NAMALWA (cell line): ENCODE measurements around the gene RNF130.

ENCODE experiments used
- DNase-seq: peaks from one replicate; pipeline ENCODE4 v3.0.0-alpha.2; 2015; ENCODE audit warnings: low spot score

The RNF130 gene

DNA sequence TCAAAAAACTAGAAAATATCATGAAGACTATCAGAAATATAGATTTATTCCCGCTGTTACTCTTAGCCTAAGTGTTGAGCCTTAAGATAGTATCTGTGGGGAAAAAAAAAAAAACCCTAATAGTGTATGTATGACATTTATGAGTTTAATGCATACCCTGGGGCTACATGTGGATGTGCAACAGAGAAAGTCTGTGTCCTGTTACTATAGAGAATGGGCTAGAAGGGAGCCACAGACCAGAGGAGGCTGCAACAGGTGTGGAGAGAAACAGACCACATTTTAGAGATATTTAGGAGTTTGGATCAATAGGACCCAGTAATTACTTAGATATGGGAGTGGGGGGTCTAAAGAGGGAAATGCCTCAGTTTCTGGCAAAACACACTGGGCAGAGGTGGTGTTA, 15.4 kb downstream of the RNF130 start:
- no peak for DNase-seq

DNA sequence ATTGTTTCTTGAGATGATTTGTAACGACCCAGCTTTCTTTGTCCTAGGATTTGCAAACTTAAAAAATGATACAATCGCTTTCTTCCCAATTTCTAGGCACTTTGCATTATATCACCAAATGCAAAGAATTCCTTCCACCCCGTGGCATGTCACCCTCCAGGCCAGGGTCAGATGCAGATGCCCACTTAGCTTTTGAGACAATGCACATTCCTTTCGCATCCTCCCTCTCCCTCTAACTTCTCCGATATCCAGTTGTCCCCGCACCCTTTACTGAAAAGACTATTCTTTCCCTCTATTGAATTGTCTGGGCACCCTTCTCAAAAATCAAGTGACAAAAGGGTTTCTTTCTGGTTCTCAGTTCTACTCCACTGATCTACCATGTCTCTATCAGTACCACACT, 17.3 kb downstream of the RNF130 start:
- no peak for DNase-seq

- no peak for DNase-seq
These were observed 18.4 kb downstream of the RNF130 start for GRCh38 chr5:180053061-180053602.

DNA sequence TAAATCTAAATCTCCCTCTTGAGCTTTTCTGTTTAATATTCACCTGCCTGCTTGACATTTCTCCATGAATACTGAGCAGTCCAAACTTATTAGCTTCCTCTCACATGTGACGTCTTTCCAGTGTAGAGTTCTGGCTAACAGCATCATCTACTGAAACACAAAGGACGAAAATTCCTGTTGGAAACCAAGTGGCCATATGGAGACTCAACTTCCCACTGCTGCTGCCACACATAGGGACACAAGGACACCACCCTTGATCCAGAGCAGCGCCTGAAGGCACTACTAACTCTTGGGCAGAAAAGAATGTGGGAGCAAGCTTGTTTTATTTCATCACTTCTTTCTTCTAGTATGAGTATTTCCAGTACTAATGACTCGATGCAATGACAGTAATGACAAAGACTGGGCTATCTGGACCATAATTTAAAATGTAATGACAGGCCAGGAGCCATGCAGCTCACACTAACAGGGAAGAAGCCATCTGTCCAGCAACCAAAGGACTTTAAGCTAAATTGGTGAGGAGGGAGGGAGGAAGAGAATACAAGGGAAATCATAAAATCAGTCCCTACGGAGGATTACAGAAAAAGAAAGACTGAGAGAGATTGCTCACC, 19.2 kb downstream of the RNF130 start:
- DNase-seq, result no peak

GRCh38 chr5:180050121-180050940, 21.2 kb downstream of the RNF130 start:
- no peak for DNase-seq

DNA sequence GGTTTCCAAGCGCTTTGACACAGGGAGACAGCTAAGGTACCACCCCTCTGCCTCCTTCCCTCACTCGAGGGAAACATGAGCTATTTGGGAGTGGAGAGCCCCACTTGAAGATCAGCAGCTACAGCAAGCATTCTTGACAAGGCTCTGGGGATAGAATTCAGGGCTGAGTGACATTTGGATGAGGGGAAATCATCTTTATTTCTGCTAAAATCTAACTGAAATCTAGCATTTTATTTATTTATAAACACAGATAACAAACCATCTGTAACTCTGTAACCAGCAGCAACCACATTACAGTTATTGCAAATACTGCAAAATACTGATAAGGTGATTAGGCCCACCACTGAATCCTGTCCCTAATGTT, 22.4 kb downstream of the RNF130 start:
- DNase-seq, result no peak

- DNase-seq, result no peak
These were observed 23.9 kb downstream of the RNF130 start for GRCh38 chr5:180047667-180048066.

GRCh38 chr5:180046656-180047055, 24.9 kb downstream of the RNF130 start:
- no peak for DNase-seq

DNA sequence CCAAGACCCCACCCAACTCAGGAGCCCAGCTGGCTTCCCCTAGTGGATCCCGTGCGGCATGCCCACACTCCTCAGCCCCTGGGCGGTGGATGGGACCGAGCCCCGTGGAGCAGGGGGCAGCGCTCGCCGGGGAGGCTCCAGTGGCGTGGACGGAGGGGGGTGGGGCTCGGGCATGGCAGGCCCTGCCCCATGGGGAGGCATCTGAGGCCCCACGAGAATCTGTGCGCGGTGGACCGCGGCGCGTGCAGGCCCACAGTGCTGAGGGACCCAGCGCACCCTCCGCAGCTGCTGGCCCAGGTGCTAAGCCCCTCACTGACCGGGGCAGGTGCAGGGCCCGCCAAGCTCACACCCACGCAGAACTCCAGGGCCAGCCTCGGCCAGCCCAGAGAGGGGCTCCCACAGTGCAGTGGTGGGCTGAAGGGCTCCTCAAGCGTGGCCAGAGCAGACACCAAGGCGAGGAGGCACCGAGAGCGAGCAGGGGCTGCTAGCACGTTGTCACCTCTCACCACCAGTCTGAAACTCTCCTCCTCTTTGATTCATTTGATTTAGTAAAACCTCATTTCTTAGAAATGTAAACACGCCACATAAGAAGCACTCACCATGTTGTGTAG, 25.6 kb downstream of the RNF130 start:
- DNase-seq, result no peak

DNA sequence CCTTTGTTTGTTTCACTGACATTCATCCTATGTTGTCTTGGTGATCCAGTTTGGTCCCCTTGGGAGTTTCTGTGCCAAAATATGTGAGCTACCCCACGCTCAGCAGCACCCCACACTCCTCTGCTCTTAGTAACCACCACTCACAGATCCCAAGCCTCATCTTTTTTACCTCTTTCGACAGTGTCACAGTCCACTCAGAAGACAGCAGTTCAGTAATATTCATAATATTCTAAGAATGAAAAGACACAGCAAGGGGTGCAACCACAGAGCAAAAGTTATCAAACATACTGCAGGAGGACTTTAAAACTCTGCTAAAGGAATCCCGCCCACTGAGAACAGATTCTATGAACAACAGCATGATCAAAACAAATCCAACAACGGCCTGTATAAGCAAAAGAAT, 28.2 kb downstream of the RNF130 start:
- no peak for DNase-seq

DNA sequence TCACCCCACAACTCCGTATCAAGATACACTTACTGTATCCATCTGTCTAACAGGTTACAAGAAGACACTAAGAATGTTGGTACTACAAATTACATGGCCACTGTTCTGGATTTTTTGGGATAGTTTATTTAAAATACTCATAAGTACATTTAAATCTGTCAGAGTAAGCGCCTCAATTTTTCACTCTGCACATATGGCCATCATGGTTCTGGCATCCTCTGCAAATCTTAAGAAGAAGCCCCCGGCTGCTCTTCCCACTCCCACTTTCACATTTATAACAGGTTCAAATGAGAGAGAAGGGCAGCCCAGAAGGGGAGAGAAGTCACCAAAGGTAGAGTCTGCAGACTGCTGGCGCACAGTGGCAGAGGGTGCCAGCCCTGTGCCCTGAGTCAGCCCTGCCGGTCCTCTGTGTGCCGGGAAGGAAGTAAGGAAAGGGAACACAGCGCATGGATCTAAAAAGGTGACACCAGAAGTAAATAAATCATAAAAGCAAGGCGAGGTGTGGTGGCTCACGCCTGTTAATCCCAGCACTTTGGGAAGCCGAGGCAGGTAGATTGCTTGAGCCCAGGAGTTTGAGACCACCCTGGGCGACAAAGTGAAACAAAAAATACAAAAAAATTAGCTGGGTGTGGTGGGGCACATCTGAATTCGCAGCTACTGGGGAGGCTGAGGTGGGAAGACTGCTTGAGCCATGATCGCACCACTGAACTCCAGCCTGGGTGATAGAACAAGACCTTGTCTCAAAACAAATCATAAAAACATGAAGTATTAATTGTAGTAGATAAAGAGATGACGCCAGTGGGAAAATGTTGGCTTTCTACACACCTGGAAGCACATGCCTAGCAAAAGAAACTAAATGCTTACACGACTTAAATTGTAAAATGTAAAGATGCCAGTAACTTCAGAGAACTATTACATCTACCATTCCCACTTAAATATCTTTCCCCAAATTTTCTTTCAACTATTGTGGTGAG, 30.0 kb downstream of the RNF130 start:
- DNase-seq, result no peak

DNA sequence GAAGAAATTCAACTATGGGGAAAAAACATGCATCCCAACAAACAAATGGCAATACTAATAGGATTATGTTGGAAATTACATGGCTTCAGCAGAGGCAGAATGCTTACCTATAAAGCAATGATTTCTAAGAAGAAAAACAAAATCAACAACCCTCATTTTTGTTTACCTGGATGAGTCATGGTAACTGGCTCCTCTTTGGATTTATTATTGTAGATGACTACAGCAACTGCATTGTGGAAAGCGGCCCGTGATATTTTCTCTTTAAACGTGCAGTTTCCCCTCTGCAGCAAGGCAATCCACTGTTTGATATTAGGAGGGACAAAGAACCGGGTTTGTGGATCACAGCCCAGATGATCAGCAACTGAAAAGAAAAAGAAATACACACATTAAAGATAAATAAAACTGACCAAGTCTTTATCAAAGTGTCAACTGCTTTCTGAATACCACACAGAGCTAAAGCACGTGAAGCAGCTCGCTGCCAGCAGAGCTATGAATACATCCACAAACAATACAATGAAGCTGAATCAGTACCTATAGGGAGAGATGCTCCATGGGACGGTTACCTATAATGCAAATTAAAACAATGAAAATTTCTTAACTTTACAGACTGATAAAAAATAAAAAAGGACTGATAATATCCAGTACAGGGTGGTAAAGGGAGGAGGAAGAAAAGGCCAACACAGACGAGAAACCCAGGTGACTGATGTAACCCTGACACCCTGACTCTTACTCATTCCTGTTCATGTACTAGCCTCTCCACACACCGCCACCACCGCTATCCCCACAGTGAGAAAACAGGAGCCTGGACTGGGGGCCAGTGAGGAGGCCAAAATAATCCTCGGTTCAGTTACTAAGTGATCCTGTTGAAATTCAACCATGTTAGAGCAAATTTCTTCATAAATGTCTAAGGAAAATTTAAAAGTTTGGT, 31.0 kb downstream of the RNF130 start:
- no peak for DNase-seq

DNA sequence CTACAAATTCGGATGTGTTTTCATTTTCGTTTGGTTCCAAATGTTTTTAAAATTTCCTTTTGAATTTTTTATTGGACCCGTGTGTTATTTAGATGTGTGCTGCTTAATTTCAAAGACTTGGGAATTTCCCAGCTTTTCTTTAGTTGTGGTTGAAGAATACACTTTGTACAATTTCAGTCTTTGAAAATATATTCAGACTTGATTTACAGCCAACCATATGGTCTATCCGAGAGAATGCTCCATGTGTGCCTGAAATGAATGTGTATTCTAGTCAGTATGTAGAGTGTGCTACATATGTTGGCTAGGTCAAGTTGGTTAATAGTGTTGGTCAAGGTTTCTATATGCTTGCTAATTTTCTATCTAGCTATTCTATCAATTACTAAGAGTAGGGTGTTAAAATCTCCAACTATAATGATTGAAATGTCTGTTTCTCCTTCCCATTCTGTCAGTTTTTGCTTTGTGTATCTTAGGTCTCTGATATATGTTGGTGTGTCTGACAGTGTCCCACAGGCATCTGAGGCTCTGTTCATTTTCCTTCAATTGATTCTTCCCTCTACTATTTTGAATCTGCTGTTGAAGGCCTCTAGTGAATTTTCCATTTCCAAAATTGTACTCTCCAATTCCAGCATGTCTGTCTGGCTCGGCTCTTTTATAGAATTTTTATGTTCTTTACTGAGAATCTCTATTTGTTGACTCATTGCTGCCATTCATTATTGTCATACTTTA, 36.2 kb downstream of the RNF130 start:
- DNase-seq, result no peak

DNA sequence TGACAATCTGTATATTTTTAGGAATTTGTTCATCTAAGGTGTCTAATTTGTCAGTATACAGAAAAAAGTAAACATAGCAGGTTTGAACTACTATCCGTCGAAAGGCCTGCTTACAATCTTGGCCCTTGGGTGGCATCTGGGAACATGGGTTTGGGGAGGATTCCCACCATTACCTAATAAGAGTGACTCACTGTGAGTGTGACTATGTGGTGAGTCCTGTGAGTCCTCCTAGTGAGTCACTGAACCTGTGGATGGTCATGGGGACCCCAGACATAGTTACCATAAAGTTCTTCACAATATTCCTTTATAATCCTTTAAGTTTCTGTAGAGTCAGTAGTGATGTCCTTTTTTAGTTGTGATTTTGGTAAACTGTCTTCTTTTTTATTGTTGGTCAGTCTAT, 37.0 kb downstream of the RNF130 start:
- no peak for DNase-seq

DNA sequence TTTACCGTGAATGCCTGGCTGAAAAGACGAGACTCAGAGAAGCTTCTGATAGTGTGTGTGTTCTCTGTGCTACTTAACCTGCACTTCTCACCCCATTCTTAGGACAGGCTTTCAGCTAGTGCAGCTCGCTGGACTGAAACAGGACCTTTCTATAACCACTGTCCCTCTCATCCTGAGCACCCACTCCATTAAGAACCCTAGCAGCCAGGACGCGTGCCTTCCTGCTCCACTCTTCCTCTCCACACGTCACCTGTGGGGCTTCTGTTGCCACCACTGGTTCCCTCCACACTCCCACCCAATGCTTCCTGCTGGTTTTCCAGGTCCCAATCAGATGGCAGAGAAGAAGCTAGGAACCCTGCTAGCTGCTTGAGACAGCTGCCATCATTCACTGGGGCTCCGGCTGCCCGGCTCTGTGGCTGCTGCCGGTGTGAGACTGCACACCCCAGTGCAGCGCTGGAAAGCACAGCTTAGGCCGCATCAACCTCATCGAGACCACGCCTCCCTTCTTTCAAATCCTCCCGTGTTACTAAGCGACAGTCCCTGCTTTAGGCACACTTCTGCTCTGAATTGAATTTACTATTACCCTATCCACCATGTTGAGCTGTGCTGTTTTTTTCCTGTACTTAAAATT, 44.0 kb downstream of the RNF130 start:
- no peak for DNase-seq

DNA sequence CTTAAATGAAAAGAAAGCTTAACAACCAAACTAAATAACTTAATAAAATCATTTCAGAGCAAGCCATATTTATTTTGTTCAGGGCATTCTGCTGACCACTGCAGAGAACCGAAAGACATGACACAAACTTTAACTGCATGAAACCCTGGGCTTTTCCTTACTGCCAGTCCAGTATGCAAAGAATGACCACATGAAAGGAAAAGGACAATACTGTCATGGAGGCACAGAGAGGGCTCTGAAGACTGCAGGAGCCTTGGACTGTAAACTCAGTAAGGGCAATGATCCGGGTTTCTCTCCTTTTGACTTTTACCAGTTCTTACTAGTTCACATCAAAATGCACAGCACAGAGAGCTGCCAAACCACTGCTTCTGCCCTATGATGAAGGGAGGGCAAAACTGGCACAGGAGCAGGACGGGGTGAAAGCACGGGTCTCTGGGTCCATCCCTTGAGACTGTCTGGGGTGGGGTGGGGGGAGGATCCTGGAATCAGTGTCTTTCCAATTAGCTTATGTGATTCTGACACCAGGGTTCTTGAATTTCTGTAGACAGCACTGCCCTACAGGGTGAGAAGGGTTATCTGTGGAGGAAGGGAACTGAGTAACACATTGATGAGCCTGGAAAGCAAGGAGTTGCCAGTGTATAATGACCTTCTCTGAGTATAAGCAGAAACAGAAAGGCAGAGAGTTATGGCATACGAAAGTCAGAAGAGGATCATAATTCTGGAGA, 44.7 kb downstream of the RNF130 start:
- no peak for DNase-seq

DNA sequence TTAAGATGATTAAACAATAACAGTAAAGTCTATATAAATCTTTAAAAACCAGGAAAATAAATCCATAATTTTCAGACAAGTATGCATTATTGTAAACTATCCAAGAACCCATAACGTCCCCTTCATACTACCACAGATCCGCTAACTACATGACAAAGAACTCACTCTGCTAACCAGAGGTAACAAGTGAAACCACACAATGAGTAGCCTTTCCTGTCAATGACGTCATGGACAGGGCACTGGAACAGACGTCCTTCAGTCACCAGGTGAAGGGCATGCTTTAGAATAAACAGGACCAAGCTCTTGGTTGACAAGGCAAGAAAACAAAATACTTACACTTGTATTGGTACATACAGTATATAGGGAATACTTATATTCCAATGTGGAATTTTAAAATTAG, 45.2 kb downstream of the RNF130 start:
- DNase-seq, result no peak

- peak; percentile 4 for DNase-seq
These were observed 49.7 kb downstream of the RNF130 start for GRCh38 chr5:180021900-180022299.

- no peak for DNase-seq
These were observed 51.4 kb downstream of the RNF130 start for GRCh38 chr5:180020176-180020575.
